ENCODE results near the gene CYP27B1. TPM values are rescaled to one million over a fixed set of nuclear protein-coding genes. Genes with fewer than 3 reads are reported as not detected.

Gene CYP27B1
- total RNA-seq, 1 donor from 2014 or later = not detected

DNA sequence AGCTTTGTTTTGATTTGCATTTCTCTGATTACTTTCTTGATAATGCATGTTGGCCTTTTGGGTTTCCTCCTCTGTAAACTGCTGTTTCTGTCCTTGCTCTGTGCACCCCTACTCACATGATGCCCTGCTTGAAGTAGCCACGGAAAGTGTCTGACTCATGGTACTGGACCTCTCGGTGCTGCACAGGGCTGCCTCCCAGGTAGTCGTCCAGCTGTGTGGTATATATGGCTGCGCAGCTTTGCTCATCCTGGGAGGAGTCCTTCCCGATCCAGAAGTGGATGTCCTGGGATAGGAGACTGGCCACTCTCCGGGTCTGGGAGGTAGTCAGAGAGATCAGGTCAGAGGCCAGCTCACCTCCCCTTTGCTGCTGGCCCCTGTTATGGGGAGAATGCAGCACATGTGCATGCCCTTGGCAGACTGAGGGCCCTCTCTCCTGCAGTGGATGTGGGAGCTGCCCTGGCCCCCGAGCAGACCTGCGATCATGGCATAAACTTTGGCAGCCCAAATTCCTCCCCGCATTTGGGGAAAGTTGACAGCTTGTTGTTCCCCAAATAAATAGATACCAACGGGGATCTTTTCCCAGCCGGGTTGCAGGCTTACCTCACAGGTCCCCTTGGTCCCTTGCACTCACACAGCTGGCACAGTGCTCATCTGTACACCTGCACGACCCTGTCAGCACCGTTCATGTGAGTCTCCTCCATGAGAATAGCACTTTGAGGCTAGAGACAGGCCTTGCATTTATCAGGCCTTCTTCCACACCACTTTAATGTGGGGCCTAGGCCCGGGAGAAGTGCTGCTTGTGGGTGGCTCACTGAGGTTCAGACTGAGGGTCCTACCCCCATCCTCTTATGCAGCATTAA, 46.5 kb upstream of the CYP27B1 start:
- H3K27ac ChIP-seq = no peak overlapping the region
- intact Hi-C loops (cut with DNase I) = no loop called here
- H3K4me1 ChIP-seq = peaks cover 0 to 21% of the 10 kb centered on the region in 2 donors
- no peaks in the 10 kb centered on the region for H3K27me3 ChIP-seq
- TF ChIP-seq, protein P1, sequence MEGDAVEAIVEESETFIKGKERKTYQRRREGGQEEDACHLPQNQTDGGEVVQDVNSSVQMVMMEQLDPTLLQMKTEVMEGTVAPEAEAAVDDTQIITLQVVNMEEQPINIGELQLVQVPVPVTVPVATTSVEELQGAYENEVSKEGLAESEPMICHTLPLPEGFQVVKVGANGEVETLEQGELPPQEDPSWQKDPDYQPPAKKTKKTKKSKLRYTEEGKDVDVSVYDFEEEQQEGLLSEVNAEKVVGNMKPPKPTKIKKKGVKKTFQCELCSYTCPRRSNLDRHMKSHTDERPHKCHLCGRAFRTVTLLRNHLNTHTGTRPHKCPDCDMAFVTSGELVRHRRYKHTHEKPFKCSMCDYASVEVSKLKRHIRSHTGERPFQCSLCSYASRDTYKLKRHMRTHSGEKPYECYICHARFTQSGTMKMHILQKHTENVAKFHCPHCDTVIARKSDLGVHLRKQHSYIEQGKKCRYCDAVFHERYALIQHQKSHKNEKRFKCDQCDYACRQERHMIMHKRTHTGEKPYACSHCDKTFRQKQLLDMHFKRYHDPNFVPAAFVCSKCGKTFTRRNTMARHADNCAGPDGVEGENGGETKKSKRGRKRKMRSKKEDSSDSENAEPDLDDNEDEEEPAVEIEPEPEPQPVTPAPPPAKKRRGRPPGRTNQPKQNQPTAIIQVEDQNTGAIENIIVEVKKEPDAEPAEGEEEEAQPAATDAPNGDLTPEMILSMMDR (IDR thresholded peaks at IDR 0.05) = no peak
- H3K36me3 ChIP-seq = peaks cover 27 to 40% of the 10 kb centered on the region in 2 donors
- no peak overlapping the region for H3K4me3 ChIP-seq
- DNase-seq (ENCODE audit: low spot score in 2 of 2) = no peak
- no peaks in the 10 kb centered on the region for H3K9me3 ChIP-seq

DNA sequence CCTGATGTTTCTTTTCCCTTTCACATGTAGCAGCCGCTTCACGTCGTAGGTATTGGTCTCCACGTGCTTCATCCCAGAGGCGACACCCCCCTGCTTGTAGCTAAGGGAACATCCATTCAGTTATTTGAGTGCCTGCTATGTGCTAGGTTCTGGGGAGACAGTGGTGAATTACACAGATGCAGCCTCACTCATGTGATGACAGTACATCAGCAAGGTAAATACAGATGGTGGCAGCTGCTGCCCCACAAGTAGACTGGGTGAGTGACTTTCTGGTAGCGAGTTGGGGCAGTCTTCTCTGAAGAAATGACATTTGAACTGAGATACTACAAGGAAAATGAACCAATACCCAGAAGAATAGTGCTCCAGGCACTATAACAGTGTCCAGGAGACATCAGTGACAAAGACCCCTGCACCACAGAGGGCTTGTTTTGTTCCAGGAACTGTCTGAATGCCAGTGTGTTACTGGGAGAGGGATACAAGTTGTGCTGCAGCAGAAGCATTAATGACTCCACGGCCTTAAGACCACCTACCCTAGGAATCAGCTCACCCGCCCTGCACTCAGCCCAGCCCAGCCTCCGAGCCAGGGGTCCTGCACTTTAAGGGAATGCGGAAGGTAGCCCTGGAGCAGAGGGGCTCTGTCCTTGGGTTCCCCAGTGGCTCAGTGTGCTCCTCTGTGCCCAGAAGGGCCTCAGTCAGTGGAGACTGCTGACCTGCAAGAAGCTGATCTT, 44.3 kb upstream of the CYP27B1 start:
- no peak for DNase-seq (ENCODE audit: low spot score in 2 of 2)
- TF ChIP-seq, protein P1 (IDR thresholded peaks at IDR 0.05) = no peak
- peaks cover 39 to 58% of the 10 kb centered on the region in 2 donors for H3K36me3 ChIP-seq
- no peak overlapping the region for H3K27ac ChIP-seq
- intact Hi-C loops (cut with DNase I) = no loop called here
- H3K27me3 ChIP-seq = no peaks in the 10 kb centered on the region
- peaks cover 0 to 4% of the 10 kb centered on the region in 2 donors for H3K4me1 ChIP-seq
- H3K9me3 ChIP-seq = no peaks in the 10 kb centered on the region
- no peak overlapping the region for H3K4me3 ChIP-seq

DNA sequence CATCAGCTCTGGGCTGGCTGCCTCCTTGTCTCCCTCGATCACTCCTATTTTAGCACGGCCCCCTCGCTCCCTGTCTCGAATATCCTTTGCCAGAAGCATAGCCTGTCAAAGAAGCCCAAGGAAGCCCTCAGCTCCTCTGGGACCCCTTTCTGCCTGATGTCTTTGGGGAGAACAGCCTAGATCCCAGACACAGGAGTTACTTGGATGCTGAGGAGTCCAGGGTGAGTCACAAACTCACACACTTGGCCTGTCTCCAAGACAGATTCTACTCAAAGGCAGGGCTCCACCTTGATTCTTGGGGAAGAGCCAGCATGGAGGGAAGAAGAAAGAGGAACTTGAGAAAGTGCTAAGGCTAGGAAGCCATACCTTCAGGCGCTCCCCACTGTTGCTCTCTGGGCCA, 43.6 kb upstream of the CYP27B1 start:
- intact Hi-C loops (cut with DNase I) = no loop called here
- Histone ChIP-seq H3K9me3 (no peaks in the 10 kb centered on the region), H3K27ac (no peak overlapping the region), H3K4me3 (no peak overlapping the region), H3K4me1 (no peaks in the 10 kb centered on the region), H3K27me3 (no peaks in the 10 kb centered on the region), H3K36me3 (peaks cover 46 to 60% of the 10 kb centered on the region in 2 donors)
- no peak for DNase-seq (ENCODE audit: low spot score in 2 of 2)
- TF ChIP-seq, protein P1 (IDR thresholded peaks at IDR 0.05) = no peak

DNA sequence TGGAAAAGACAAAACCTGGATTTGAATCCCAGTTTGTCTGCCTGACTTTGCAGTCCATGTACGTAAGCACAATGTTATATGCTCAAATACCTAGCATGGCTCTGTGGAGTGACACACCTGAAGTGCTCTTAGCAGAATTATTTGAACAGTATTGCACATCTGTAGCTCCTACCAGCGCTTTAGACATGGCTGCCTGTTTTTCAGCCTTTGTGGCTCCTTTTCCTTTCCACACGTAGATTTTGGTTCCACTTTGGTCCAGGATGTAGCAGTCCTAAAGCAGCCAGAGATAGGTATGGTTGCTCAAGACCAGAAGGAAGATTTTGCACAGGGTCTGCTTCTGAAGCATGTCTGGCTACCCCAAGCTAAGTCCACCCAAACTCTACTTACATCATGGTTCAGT, 42.5 kb upstream of the CYP27B1 start:
- TF ChIP-seq, protein P1 (IDR thresholded peaks at IDR 0.05) = no peak

DNA sequence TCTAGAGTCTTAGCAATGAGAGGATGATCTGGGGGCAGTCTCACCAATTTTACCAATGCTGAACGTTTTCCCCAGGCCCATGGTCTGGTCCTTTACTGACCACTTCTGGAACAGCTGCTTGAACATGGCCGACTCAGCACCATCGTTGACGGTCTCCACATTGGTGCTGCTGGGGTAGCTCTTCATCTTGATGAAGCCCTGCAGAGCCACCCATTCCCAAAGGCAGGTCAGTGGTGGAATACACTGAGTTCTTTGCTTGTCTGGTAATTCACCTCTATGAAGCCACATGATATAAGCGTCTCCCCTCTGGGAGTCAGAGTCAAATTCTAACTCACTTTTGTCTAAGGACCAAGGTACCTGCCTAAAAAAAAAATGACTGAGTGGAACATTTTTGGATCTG, 41.5 kb upstream of the CYP27B1 start:
- Histone ChIP-seq H3K27ac (no peak overlapping the region), H3K4me1 (peaks cover 2 to 3% of the 10 kb centered on the region in 2 donors), H3K27me3 (no peaks in the 10 kb centered on the region), H3K4me3 (no peak overlapping the region), H3K36me3 (peaks cover 49 to 72% of the 10 kb centered on the region in 2 donors), H3K9me3 (no peaks in the 10 kb centered on the region)
- intact Hi-C loops (cut with DNase I) = no loop called here
- DNase-seq (ENCODE audit: low spot score in 2 of 2) = no peak
- TF ChIP-seq, protein P1 (IDR thresholded peaks at IDR 0.05) = no peak

More for the DNA sequence above, 42.5 kb upstream of the CYP27B1 start:
- intact Hi-C loops (cut with DNase I) = no loop called here
- Histone ChIP-seq H3K36me3 (peaks cover 49 to 69% of the 10 kb centered on the region in 2 donors), H3K27ac (no peak overlapping the region), H3K4me1 (no peaks in the 10 kb centered on the region), H3K4me3 (no peak overlapping the region), H3K27me3 (no peaks in the 10 kb centered on the region), H3K9me3 (no peaks in the 10 kb centered on the region)
- no peak for DNase-seq (ENCODE audit: low spot score in 2 of 2)
